GM18505 (cell line): Measurements from ENCODE around the gene MSI2.

Source experiments
- ATAC-seq: cut with Tn5 transposase; IDR thresholded peaks from one replicate; pipeline ENCODE4 v1.9.1; 2021; ENCODE audit not compliant: unreplicated experiment
- POLR2A ChIP-seq: IDR thresholded peaks from 4 replicates; pipeline ENCODE4 v1.6.1; 2011; ENCODE audit warnings: borderline replicate concordance; ENCODE audit not compliant: insufficient read depth, insufficient read length; ENCODE audit errors: extremely low read depth

MSI2 gene

GRCh38 chr17:57667461-57667923 lies 411.2 kb downstream of the MSI2 start:
- no peak for TF ChIP-seq POLR2A
- ATAC-seq, result no peak

GRCh38 chr17:57668332-57668731 lies 412.0 kb downstream of the MSI2 start:
- TF ChIP-seq POLR2A, result no peak
- no peak for ATAC-seq

- no peak for ATAC-seq
- no peak for TF ChIP-seq POLR2A
Observed at GRCh38 chr17:57669671-57670529, 413.6 kb downstream of the MSI2 start.

GRCh38 chr17:57670769-57671569 lies 414.6 kb downstream of the MSI2 start:
- TF ChIP-seq POLR2A, result no peak
- ATAC-seq, result no peak

- TF ChIP-seq POLR2A, result no peak
- ATAC-seq, result no peak
Observed at GRCh38 chr17:57671667-57672632, 415.6 kb downstream of the MSI2 start.

- no peak for ATAC-seq
- no peak for TF ChIP-seq POLR2A
Observed at GRCh38 chr17:57672971-57673370, 416.6 kb downstream of the MSI2 start.

- TF ChIP-seq POLR2A, result no peak
Observed at GRCh38 chr17:57674894-57675293, 418.6 kb downstream of the MSI2 start.

GRCh38 chr17:57675427-57676387 lies 419.4 kb downstream of the MSI2 start:
- TF ChIP-seq POLR2A, result no peak
- no peak for ATAC-seq

More at GRCh38 chr17:57674894-57675293, 418.6 kb downstream of the MSI2 start:
- no peak for ATAC-seq

- TF ChIP-seq POLR2A, result no peak
- no peak for ATAC-seq
Observed at GRCh38 chr17:57676543-57676942, 420.2 kb downstream of the MSI2 start.

GRCh38 chr17:57677301-57677700 lies 421.0 kb downstream of the MSI2 start:
- ATAC-seq, result no peak
- TF ChIP-seq POLR2A, result no peak

GRCh38 chr17:57677858-57678257 lies 421.5 kb downstream of the MSI2 start:
- no peak for ATAC-seq
- TF ChIP-seq POLR2A, result no peak

GRCh38 chr17:57678393-57678792 lies 422.1 kb downstream of the MSI2 start:
- TF ChIP-seq POLR2A, result no peak

More at GRCh38 chr17:57678393-57678792, 422.1 kb downstream of the MSI2 start:
- no peak for ATAC-seq
